RWPE2 (cell line): Measurements from ENCODE around the gene RFC5.

Experiments used
- ATAC-seq: fragments of 200-7000 bp; cut with Tn5 transposase; 3 replicates; pipeline ENCODE4 v1.9.1; 2021; ENCODE audit warnings: low read depth
- DNase-seq: peaks from one replicate; pipeline ENCODE4 v3.0.0-alpha.2; 2020; ENCODE audit warnings: low spot score
- H3K27ac ChIP-seq: fragments of 450-650 bp; 2 replicates; pipeline ENCODE4 v1.5.1; 2017; ENCODE audit warnings: mild to moderate bottlenecking; ENCODE audit not compliant: poor library complexity, severe bottlenecking
- H3K27me3 ChIP-seq: fragments of 250-450 bp; sonication (Bioruptor Pico); 2 replicates; pipeline ENCODE4 v1.5.1; 2021; ENCODE audit warnings: mild to moderate bottlenecking, moderate library complexity; ENCODE audit not compliant: insufficient read depth, poor library complexity, severe bottlenecking
- H3K36me3 ChIP-seq: fragments of 250-450 bp; sonication (Bioruptor Pico); 2 replicates; pipeline ENCODE4 v1.5.1; 2020; ENCODE audit warnings: low read depth, mild to moderate bottlenecking, moderate library complexity
- H3K4me1 ChIP-seq: fragments of 250-450 bp; sonication (Bioruptor Pico); 2 replicates; pipeline ENCODE4 v1.5.1; 2021; ENCODE audit warnings: mild to moderate bottlenecking, moderate library complexity; ENCODE audit not compliant: insufficient read depth, poor library complexity, severe bottlenecking
- H3K4me3 ChIP-seq: fragments of 250-450 bp; sonication (Bioruptor Pico); 2 replicates; pipeline ENCODE4 v1.5.1; 2021; ENCODE audit warnings: mild to moderate bottlenecking, moderate library complexity; ENCODE audit not compliant: severe bottlenecking
- H3K9me3 ChIP-seq: fragments of 250-450 bp; sonication (Bioruptor Pico); 2 replicates; pipeline ENCODE4 v1.5.1; 2021; ENCODE audit warnings: mild to moderate bottlenecking, moderate library complexity; ENCODE audit not compliant: severe bottlenecking
- CTCF ChIP-seq: fragments of 450-650 bp; IDR thresholded peaks from one replicate; pipeline ENCODE4 v1.5.1; 2017; ENCODE audit warnings: mild to moderate bottlenecking, moderate library complexity; ENCODE audit not compliant: poor library complexity, severe bottlenecking

The RFC5 gene

GRCh38 chr12:118058881-118059280 lies 42.4 kb downstream of the RFC5 start:
- Histone ChIP-seq H3K4me1 (peaks cover 16% of the 10 kb centered on the region), H3K4me3 (no peak overlapping the region), H3K27me3 (no peaks in the 10 kb centered on the region), H3K36me3 (peaks cover 3% of the 10 kb centered on the region), H3K27ac (peak overlapping the region; percentile 89), H3K9me3 (no peaks in the 10 kb centered on the region)
- no peak for ATAC-seq
- DNase-seq = no peak
- TF ChIP-seq CTCF = no peak

GRCh38 chr12:118059341-118060191 lies 43.1 kb downstream of the RFC5 start:
- no peak for TF ChIP-seq CTCF
- Histone ChIP-seq H3K4me3 (peak overlapping the region; percentile 82), H3K36me3 (peaks cover 3% of the 10 kb centered on the region), H3K4me1 (peaks cover 17% of the 10 kb centered on the region), H3K27me3 (no peaks in the 10 kb centered on the region), H3K9me3 (no peaks in the 10 kb centered on the region), H3K27ac (peak overlapping the region; percentile 89)
- ATAC-seq = no peak
- no peak for DNase-seq

GRCh38 chr12:118060301-118061010 lies 44.0 kb downstream of the RFC5 start:
- no peak for ATAC-seq
- H3K27ac ChIP-seq = peak overlapping the region; percentile 89
- H3K4me1 ChIP-seq = peaks cover 17% of the 10 kb centered on the region

GRCh38 chr12:118061011-118061872 lies 44.7 kb downstream of the RFC5 start, which contains the start of gene WSB2:
Gene WSB2, minus strand, starts transcription at chr12:118061179. Its CDS starts 131 bp downstream, at chr12:118061048.
- DNase-seq (no peak), ATAC-seq (peak; percentile 28; the same call in 2 of the 3 replicates)
- no peak for TF ChIP-seq CTCF
- peaks cover 17% of the 10 kb centered on the region for H3K4me1 ChIP-seq
- H3K27ac ChIP-seq = peak within 1 kb of the TSS; percentile 89
- peak within 1 kb of the TSS; percentile 82 for H3K4me3 ChIP-seq
- H3K27me3 ChIP-seq = no peaks in the 10 kb centered on the region
- H3K36me3 ChIP-seq = peaks cover 3% of the 10 kb centered on the region; the same call in 1 of the 2 replicates
- no peaks in the 10 kb centered on the region for H3K9me3 ChIP-seq

More at GRCh38 chr12:118060301-118061010, 44.0 kb downstream of the RFC5 start:
- Histone ChIP-seq H3K4me3 (peak overlapping the region; percentile 82), H3K27me3 (no peaks in the 10 kb centered on the region), H3K9me3 (no peaks in the 10 kb centered on the region), H3K36me3 (peaks cover 3% of the 10 kb centered on the region; the same call in 1 of the 2 replicates)
- no peak for TF ChIP-seq CTCF
- no peak for DNase-seq
